HG03575 (cell line): ENCODE measurements around the gene ZFP91.

Experiments used
- ATAC-seq: cut with Tn5 transposase; IDR thresholded peaks from one replicate; pipeline ENCODE4 v1.9.1; 2021; ENCODE audit not compliant: unreplicated experiment, insufficient number of reproducible peaks, low FRiP score; ENCODE audit errors: extremely low read depth

Gene ZFP91

DNA sequence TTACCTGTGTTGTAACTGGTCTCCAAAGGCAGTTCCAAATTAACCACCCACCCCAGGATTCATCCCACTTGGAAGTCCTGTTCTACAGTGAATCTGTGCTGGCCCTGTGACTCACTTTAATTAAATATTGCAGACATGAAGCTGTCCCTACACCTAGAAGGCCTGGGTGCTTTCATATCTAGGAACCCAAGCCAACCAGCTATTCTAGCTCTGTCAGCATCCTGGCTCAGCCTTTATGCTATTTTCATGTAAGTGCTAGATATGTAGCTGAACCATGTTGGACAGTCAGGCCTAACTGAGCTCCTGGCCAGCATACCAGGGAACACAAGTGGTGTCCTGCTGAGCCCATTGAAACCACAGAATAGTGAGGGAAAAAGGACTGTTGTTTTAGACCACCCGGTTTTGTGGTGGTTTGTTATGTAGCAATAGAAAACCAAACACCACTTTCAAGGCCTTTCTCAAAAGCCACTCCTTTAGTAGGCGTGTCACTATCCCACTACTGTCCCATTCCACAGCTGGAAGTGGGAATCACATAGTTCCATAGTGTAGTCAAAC, 73.9 kb downstream of the ZFP91 start:
- no peak for ATAC-seq

- ATAC-seq, result no peak
These were observed 75.4 kb downstream of the ZFP91 start for GRCh38 chr11:58654079-58654907.

- ATAC-seq, result no peak
These were observed 76.0 kb downstream of the ZFP91 start for GRCh38 chr11:58654908-58655296.

DNA sequence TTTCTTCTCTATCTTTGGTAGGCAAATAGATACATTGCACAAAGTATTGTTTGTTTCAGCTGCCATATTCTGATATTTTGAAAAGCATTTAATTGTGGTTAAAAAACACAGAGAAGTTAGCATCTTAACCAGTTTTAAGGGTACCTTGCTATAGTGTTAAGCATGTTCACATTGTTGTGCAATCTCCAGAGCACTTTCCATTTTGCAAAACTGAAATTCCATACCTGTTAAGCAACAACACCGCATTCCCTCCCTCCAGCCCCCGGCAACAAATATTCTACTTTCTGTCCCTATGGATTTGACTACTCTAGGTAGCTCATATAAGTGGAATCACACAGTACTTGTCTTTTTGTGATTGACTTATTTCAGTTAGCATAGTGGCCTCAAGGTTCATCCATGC, 77.5 kb downstream of the ZFP91 start:
- no peak for ATAC-seq

- ATAC-seq, result no peak
These were observed 79.8 kb downstream of the ZFP91 start for GRCh38 chr11:58658623-58659022.

GRCh38 chr11:58659404-58659803, 80.5 kb downstream of the ZFP91 start:
- ATAC-seq, result no peak

DNA sequence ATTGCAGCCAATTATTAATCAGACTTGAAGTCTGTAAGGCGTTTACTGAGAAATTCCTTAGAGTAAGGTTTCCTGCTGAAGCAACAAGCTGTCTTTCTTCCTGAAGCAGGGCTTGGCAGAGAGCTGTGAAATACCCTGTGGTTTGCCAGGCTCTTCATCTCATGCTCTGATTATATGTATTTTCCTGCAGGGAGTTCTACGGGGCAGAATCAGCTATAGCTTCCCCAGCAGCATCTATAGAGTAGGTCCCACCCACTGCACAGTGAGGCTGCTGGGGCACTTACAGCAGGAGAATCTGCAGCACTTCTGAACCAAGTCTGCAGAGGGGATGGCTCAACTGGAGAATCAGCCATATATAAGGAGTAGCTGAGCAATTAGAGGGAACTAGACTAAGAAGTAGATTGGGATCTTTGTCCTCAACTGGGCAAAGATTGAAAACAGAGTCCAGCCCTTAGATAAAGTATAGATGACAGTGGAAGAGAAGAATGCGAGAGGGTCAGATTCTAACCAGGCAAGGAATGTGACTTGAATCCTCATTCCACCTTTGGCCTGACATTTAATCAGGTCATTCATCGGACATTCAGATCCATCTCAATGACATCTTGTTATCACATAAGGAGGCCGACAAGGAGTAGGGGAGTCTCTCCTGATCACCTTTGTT, 81.2 kb downstream of the ZFP91 start:
- ATAC-seq, result no peak
